ENCODE results near the gene TMEM123.
"Not testable (repeated sequence)": the region's sequence is repeated elsewhere in the genome, so short reads cannot be mapped to it uniquely, and the experiment has no call there.

TMEM123 gene

GRCh38 chr11:102447941-102448868 is 4.4 kb downstream of the TMEM123 start:
- no peak for DNase-seq

GRCh38 chr11:102447193-102447592 is 5.4 kb downstream of the TMEM123 start:
- DNase-seq = no peak

- DNase-seq = no peak
Measured at GRCh38 chr11:102446606-102447005, 6.0 kb downstream of the TMEM123 start.

- DNase-seq = not testable (repeated sequence)
Measured at GRCh38 chr11:102444693-102445092, 7.9 kb downstream of the TMEM123 start.

GRCh38 chr11:102444142-102444541 is 8.4 kb downstream of the TMEM123 start:
- DNase-seq = not testable (repeated sequence)

- not testable (repeated sequence) for DNase-seq
Measured at GRCh38 chr11:102439063-102439363, 13.6 kb downstream of the TMEM123 start.

GRCh38 chr11:102438311-102439062 is 14.1 kb downstream of the TMEM123 start:
- DNase-seq = no peak

GRCh38 chr11:102437727-102438126 is 14.8 kb downstream of the TMEM123 start:
- no peak for DNase-seq

GRCh38 chr11:102436976-102437375 is 15.6 kb downstream of the TMEM123 start:
- no peak for DNase-seq

- DNase-seq = no peak
Measured at GRCh38 chr11:102436561-102436960, 16.0 kb downstream of the TMEM123 start.

- DNase-seq = no peak
Measured at GRCh38 chr11:102435688-102436087, 16.9 kb downstream of the TMEM123 start.

- DNase-seq = not testable (repeated sequence)
Measured at GRCh38 chr11:102433571-102433970, 19.0 kb downstream of the TMEM123 start.

- not testable (repeated sequence) for DNase-seq
Measured at GRCh38 chr11:102432560-102432959, 20.0 kb downstream of the TMEM123 start.

GRCh38 chr11:102431404-102431803 is 21.2 kb downstream of the TMEM123 start:
- DNase-seq = no peak

- DNase-seq = no peak
Measured at GRCh38 chr11:102430158-102430836, 22.3 kb downstream of the TMEM123 start.

GRCh38 chr11:102429691-102430090 is 22.9 kb downstream of the TMEM123 start:
- no peak for DNase-seq

GRCh38 chr11:102429226-102429625 is 23.3 kb downstream of the TMEM123 start:
- no peak for DNase-seq

- DNase-seq = no peak
Measured at GRCh38 chr11:102428696-102429095, 23.9 kb downstream of the TMEM123 start.

- no peak for DNase-seq
Measured at GRCh38 chr11:102427068-102427467, 25.5 kb downstream of the TMEM123 start.

- no peak for DNase-seq
Measured at GRCh38 chr11:102426570-102426969, 26.0 kb downstream of the TMEM123 start.

GRCh38 chr11:102426000-102426399 is 26.6 kb downstream of the TMEM123 start:
- DNase-seq = no peak

- no peak for DNase-seq
Measured at GRCh38 chr11:102423936-102424335, 28.6 kb downstream of the TMEM123 start.

Data from DMS79 treated with DMSO at 0.1 percent for 48 hours (cell line).